ENCODE data around the gene TOX3. TPM values are rescaled to one million over a fixed set of nuclear protein-coding genes. Genes with fewer than 3 reads are reported as not detected.

The TOX3 gene
- total and polyA plus RNA-seq, 2 experiments from 2014 or later = 9.8 to 15.6 TPM

DNA sequence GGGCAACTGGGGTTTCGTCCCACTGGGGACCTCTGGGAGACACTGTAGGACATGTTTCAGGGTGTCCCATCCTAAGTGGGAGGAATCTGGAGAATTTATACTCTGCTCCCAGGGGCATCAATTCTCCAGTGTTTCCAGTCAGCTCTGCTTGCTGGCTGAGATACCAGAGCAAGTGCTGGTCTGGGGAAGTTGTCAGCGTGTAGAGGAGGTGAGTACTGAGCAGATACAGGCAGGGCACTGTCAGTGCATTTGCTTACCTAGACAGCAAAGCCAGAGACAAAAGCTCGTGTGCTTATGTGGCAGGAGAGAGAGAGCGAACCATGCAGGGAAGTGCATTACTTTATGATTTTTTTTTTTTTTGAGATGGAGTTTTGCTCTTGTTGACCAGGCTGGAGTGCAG lies 20.2 kb upstream of the TOX3 start:
- Histone ChIP-seq H3K27ac (ENCODE audit: low read depth) (no peak overlapping the region), H3K27me3 (ENCODE audit: insufficient read depth) (no peaks in the 10 kb centered on the region), H3K79me2 (replicated peaks; ENCODE audit: insufficient read depth) (no peaks in the 10 kb centered on the region), H3K4me2 (no peak overlapping the region), H3F3A (replicated peaks; ENCODE audit: low read depth) (no peaks in the 10 kb centered on the region), H2AFZ (no peak overlapping the region), H3K9me2 (ENCODE audit: insufficient read depth) (0 out of 2 replicates have a peak, but pooled peaks cover 9% of the 10 kb centered on the region), H3K4me1 (ENCODE audit: insufficient read depth) (peaks cover 18% of the 10 kb centered on the region), H3K36me3 (ENCODE audit: insufficient read depth) (no peaks in the 10 kb centered on the region; the same call in 1 of the 2 replicates), H4K20me1 (replicated peaks; ENCODE audit: insufficient read depth) (no peaks in the 10 kb centered on the region), H3K4me3 (no peak overlapping the region)
- Mint-ChIP-seq H3K4me3 (no peak overlapping the region), H3K4me1 (peaks cover 27% of the 10 kb centered on the region), H3K36me3 (ENCODE audit: low read depth) (peaks cover under 1% of the 10 kb centered on the region; the same call in 2 of the 3 replicates), H3K27ac (no peak overlapping the region), H3K9me3 (peaks cover 8% of the 10 kb centered on the region; the same call in 1 of the 3 replicates), H3K27me3 (ENCODE audit: insufficient read depth, low read depth, poor library complexity) (peaks cover 3% of the 10 kb centered on the region)
- TF ChIP-seq NANOG (IDR thresholded peaks at IDR 0.05; ENCODE audit: borderline replicate concordance) = no peak
- ATAC-seq (no peak), DNase-seq (ENCODE audit: low spot score) (no peak)

DNA sequence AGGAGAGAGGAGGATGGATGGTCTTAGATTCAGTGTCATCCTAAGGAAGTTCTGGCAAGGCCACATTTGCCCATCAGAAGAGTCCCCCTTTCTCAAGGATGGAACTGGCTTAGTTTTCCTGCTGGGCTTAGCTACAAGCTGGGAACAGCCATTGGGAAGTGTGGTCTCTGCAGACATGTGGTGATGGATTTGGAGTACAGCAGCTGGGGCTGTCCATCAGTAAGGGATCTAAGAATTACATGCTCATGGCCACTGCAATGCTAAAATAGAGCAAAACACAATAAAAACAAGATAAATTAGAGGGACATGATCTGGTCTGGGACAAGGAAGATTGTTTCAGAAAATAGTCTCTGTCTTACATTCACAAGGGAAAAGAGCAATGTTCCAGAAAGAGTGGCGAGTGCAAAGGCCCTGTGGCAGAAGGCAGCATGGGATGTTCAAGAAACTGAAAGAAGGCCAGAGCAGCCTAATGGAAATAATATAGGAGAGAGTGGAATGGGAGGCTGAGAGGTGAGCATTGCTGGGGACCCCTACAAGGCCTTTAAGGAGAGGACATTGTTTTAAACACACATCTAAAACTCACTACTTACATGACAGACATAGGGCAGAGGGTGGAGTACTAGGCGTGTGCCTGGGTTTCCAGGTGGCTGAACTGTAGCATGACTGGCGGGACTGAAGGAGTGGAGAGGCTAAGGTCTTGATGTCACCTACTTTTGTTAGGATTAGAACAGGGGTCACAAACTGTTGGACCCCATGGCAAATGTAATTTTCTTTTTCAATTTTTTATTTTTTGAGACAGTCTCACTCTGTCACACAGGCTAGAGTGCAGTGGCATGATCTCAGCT lies 17.0 kb upstream of the TOX3 start:
- no peak overlapping the region for H3K4me2 ChIP-seq
- no peak for DNase-seq (ENCODE audit: low spot score)
- no peaks in the 10 kb centered on the region for H3F3A ChIP-seq (replicated peaks; ENCODE audit: low read depth)
- no peak for ATAC-seq
- TF ChIP-seq ZNF114 (CRISPR knock-in tag; IDR thresholded peaks at IDR 0.05) = no peak
- TF ChIP-seq, protein P1, sequence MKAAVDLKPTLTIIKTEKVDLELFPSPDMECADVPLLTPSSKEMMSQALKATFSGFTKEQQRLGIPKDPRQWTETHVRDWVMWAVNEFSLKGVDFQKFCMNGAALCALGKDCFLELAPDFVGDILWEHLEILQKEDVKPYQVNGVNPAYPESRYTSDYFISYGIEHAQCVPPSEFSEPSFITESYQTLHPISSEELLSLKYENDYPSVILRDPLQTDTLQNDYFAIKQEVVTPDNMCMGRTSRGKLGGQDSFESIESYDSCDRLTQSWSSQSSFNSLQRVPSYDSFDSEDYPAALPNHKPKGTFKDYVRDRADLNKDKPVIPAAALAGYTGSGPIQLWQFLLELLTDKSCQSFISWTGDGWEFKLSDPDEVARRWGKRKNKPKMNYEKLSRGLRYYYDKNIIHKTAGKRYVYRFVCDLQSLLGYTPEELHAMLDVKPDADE (IDR thresholded peaks at IDR 0.05) = no peak
- no peaks in the 10 kb centered on the region for H3K79me2 ChIP-seq (replicated peaks; ENCODE audit: insufficient read depth)
- Mint-ChIP-seq H3K9me3 (no peaks in the 10 kb centered on the region), H3K27ac (no peak overlapping the region), H3K4me3 (no peak overlapping the region), H3K36me3 (ENCODE audit: low read depth) (no peaks in the 10 kb centered on the region), H3K4me1 (peaks cover 34% of the 10 kb centered on the region), H3K27me3 (ENCODE audit: insufficient read depth, low read depth, poor library complexity) (peaks cover 3% of the 10 kb centered on the region)
- H3K4me1 ChIP-seq (ENCODE audit: insufficient read depth) = peaks cover 20% of the 10 kb centered on the region
- H3K27me3 ChIP-seq (ENCODE audit: insufficient read depth) = no peaks in the 10 kb centered on the region
- H3K4me3 ChIP-seq = no peak overlapping the region
- H3K27ac ChIP-seq (ENCODE audit: low read depth) = no peak overlapping the region
- no peaks in the 10 kb centered on the region for H3K36me3 ChIP-seq (ENCODE audit: insufficient read depth)
- 0 out of 2 replicates have a peak, but pooled peaks cover 9% of the 10 kb centered on the region for H3K9me2 ChIP-seq (ENCODE audit: insufficient read depth)
- H4K20me1 ChIP-seq (replicated peaks; ENCODE audit: insufficient read depth) = no peaks in the 10 kb centered on the region
- H2AFZ ChIP-seq = no peak overlapping the region

DNA sequence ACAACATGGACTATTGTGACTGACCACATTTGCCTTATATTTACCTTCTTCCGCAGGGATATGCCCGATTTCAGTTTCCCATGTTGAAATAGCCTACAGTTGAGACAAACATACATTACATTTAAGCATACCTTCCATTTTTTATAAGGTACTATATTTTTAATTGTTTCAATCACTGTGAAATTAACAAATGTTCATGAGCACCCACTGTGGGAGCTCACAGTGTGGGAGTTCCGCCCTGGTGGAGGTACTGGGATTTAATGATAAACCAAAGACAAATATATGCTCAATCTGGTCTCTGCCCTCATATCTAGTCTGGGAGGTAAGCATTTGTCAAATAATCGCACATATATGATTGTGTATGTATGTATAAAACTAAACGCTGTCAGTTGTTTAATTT lies 15.8 kb upstream of the TOX3 start:
- DNase-seq (ENCODE audit: low spot score) = no peak
- Mint-ChIP-seq H3K4me1 (peaks cover 34% of the 10 kb centered on the region), H3K36me3 (ENCODE audit: low read depth) (no peaks in the 10 kb centered on the region)
- TF ChIP-seq, protein P2, sequence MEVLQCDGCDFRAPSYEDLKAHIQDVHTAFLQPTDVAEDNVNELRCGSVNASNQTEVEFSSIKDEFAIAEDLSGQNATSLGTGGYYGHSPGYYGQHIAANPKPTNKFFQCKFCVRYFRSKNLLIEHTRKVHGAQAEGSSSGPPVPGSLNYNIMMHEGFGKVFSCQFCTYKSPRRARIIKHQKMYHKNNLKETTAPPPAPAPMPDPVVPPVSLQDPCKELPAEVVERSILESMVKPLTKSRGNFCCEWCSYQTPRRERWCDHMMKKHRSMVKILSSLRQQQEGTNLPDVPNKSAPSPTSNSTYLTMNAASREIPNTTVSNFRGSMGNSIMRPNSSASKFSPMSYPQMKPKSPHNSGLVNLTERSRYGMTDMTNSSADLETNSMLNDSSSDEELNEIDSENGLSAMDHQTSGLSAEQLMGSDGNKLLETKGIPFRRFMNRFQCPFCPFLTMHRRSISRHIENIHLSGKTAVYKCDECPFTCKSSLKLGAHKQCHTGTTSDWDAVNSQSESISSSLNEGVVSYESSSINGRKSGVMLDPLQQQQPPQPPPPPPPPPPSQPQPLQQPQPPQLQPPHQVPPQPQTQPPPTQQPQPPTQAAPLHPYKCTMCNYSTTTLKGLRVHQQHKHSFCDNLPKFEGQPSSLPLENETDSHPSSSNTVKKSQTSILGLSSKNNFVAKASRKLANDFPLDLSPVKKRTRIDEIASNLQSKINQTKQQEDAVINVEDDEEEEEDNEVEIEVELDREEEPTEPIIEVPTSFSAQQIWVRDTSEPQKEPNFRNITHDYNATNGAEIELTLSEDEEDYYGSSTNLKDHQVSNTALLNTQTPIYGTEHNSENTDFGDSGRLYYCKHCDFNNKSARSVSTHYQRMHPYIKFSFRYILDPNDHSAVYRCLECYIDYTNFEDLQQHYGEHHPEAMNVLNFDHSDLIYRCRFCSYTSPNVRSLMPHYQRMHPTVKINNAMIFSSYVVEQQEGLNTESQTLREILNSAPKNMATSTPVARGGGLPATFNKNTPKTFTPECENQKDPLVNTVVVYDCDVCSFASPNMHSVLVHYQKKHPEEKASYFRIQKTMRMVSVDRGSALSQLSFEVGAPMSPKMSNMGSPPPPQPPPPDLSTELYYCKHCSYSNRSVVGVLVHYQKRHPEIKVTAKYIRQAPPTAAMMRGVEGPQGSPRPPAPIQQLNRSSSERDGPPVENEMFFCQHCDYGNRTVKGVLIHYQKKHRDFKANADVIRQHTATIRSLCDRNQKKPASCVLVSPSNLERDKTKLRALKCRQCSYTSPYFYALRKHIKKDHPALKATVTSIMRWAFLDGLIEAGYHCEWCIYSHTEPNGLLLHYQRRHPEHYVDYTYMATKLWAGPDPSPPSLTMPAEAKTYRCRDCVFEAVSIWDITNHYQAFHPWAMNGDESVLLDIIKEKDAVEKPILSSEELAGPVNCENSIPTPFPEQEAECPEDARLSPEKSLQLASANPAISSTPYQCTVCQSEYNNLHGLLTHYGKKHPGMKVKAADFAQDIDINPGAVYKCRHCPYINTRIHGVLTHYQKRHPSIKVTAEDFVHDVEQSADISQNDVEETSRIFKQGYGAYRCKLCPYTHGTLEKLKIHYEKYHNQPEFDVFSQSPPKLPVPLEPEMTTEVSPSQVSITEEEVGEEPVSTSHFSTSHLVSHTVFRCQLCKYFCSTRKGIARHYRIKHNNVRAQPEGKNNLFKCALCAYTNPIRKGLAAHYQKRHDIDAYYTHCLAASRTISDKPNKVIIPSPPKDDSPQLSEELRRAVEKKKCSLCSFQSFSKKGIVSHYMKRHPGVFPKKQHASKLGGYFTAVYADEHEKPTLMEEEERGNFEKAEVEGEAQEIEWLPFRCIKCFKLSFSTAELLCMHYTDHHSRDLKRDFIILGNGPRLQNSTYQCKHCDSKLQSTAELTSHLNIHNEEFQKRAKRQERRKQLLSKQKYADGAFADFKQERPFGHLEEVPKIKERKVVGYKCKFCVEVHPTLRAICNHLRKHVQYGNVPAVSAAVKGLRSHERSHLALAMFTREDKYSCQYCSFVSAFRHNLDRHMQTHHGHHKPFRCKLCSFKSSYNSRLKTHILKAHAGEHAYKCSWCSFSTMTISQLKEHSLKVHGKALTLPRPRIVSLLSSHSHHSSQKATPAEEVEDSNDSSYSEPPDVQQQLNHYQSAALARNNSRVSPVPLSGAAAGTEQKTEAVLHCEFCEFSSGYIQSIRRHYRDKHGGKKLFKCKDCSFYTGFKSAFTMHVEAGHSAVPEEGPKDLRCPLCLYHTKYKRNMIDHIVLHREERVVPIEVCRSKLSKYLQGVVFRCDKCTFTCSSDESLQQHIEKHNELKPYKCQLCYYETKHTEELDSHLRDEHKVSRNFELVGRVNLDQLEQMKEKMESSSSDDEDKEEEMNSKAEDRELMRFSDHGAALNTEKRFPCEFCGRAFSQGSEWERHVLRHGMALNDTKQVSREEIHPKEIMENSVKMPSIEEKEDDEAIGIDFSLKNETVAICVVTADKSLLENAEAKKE (CRISPR knock-in tag; IDR thresholded peaks at IDR 0.05) = no peak
- TF ChIP-seq ZNF331 (CRISPR knock-in tag; IDR thresholded peaks at IDR 0.05; ENCODE audit: low read depth) = no peak
- TF ChIP-seq NANOG (IDR thresholded peaks at IDR 0.05; ENCODE audit: borderline replicate concordance) = no peak
- no peak for TF ChIP-seq CREB1 (CRISPR knock-in tag; IDR thresholded peaks at IDR 0.05; ENCODE audit: low read depth)
- TF ChIP-seq, protein P1 (IDR thresholded peaks at IDR 0.05) = no peak

More for the DNA sequence above, 15.8 kb upstream of the TOX3 start:
- Histone ChIP-seq H3F3A (replicated peaks; ENCODE audit: low read depth) (no peaks in the 10 kb centered on the region), H3K9me2 (ENCODE audit: insufficient read depth) (0 out of 2 replicates have a peak, but pooled peaks cover 9% of the 10 kb centered on the region), H4K20me1 (replicated peaks; ENCODE audit: insufficient read depth) (no peaks in the 10 kb centered on the region), H3K36me3 (ENCODE audit: insufficient read depth) (no peaks in the 10 kb centered on the region), H3K4me2 (no peak overlapping the region), H3K27ac (ENCODE audit: low read depth) (no peak overlapping the region), H3K4me3 (no peak overlapping the region), H3K27me3 (ENCODE audit: insufficient read depth) (no peaks in the 10 kb centered on the region), H3K79me2 (replicated peaks; ENCODE audit: insufficient read depth) (no peaks in the 10 kb centered on the region), H3K4me1 (ENCODE audit: insufficient read depth) (peaks cover 20% of the 10 kb centered on the region), H2AFZ (peak overlapping the region; percentile 91; the same call in 1 of the 2 replicates)
- Mint-ChIP-seq H3K4me3 (no peak overlapping the region), H3K27ac (no peak overlapping the region), H3K27me3 (ENCODE audit: insufficient read depth, low read depth, poor library complexity) (peaks cover 1% of the 10 kb centered on the region), H3K9me3 (no peaks in the 10 kb centered on the region; the same call in 2 of the 3 replicates)
- no peak for ATAC-seq
